Measurements from ENCODE around the gene SPATA24. TPM values are rescaled to one million over a fixed set of nuclear protein-coding genes. Genes with fewer than 3 reads are reported as not detected.
A peak's percentile ranks its signal among the peaks of the same experiment; 100 is the strongest.
"Not testable (repeated sequence)": the region's sequence is repeated elsewhere in the genome, so short reads cannot be mapped to it uniquely, and the experiment has no call there.

Gene SPATA24
- total RNA-seq, 1 donor from 2014 or later: 10.3 TPM

GRCh38 chr5:139417214-139417613, 13.3 kb upstream of the SPATA24 start:
- DNase-seq (ENCODE audit: low read depth in 2 of 2): peak in 1 of 2 donors; percentile 15

- DNase-seq (ENCODE audit: low read depth in 2 of 2): peak in 1 of 2 donors; percentile 29
Observed at GRCh38 chr5:139416651-139417050, 12.8 kb upstream of the SPATA24 start.

GRCh38 chr5:139415869-139416268, 12.0 kb upstream of the SPATA24 start:
- no peak for DNase-seq (ENCODE audit: low read depth in 2 of 2)

GRCh38 chr5:139415221-139415861, 11.5 kb upstream of the SPATA24 start:
- DNase-seq (ENCODE audit: low read depth in 2 of 2): peak in 1 of 2 donors; percentile 76

GRCh38 chr5:139414581-139415130, 10.8 kb upstream of the SPATA24 start:
- DNase-seq (ENCODE audit: low read depth in 2 of 2): peak in 1 of 2 donors; percentile 49

- DNase-seq (ENCODE audit: low read depth in 2 of 2): no peak
Observed at GRCh38 chr5:139413963-139414362, 10.1 kb upstream of the SPATA24 start.

- no peak for DNase-seq (ENCODE audit: low read depth in 2 of 2)
Observed at GRCh38 chr5:139413153-139413552, 9.3 kb upstream of the SPATA24 start.

GRCh38 chr5:139410993-139411828, 7.3 kb upstream of the SPATA24 start:
- no peak for DNase-seq (ENCODE audit: low read depth in 2 of 2)

GRCh38 chr5:139410121-139410992, 6.5 kb upstream of the SPATA24 start:
- no peak for DNase-seq (ENCODE audit: low read depth in 2 of 2)

- DNase-seq (ENCODE audit: low read depth in 2 of 2): not testable (repeated sequence)
Observed at GRCh38 chr5:139409116-139409515, 5.2 kb upstream of the SPATA24 start.

- DNase-seq (ENCODE audit: low read depth in 2 of 2): no peak
Observed at GRCh38 chr5:139408191-139408590, 4.3 kb upstream of the SPATA24 start.

- DNase-seq (ENCODE audit: low read depth in 2 of 2): no peak
Observed at GRCh38 chr5:139407517-139407916, 3.6 kb upstream of the SPATA24 start.

- DNase-seq (ENCODE audit: low read depth in 2 of 2): no peak
Observed at GRCh38 chr5:139406963-139407362, 3.1 kb upstream of the SPATA24 start.

- DNase-seq (ENCODE audit: low read depth in 2 of 2): no peak
Observed at GRCh38 chr5:139404484-139404840, 573 bp upstream of the SPATA24 start.

GRCh38 chr5:139403418-139403786, 487 bp downstream of the SPATA24 start:
- DNase-seq (ENCODE audit: low read depth in 2 of 2): no peak

GRCh38 chr5:139402561-139403158, 1.2 kb downstream of the SPATA24 start:
- peak; percentile 32 to 59 for DNase-seq (ENCODE audit: low read depth in 2 of 2)

- DNase-seq (ENCODE audit: low read depth in 2 of 2): no peak
Observed at GRCh38 chr5:139401546-139401945, 2.3 kb downstream of the SPATA24 start.

- DNase-seq (ENCODE audit: low read depth in 2 of 2): no peak
Observed at GRCh38 chr5:139399501-139400121, 4.3 kb downstream of the SPATA24 start.

- no peak for DNase-seq (ENCODE audit: low read depth in 2 of 2)
Observed at GRCh38 chr5:139397921-139398320, 6.0 kb downstream of the SPATA24 start.

GRCh38 chr5:139396691-139397090, 7.2 kb downstream of the SPATA24 start:
- no peak for DNase-seq (ENCODE audit: low read depth in 2 of 2)

Data from lung microvascular endothelial cell (primary cell).